ENCODE measurements around the gene NCOA1. TPM values are rescaled to one million over a fixed set of nuclear protein-coding genes. Genes with fewer than 3 reads are reported as not detected.
"Not testable (repeated sequence)": the region's sequence is repeated elsewhere in the genome, so short reads cannot be mapped to it uniquely, and the experiment has no call there.

NCOA1 gene
- total RNA-seq, 1 experiment from 2014 or later: 24.6 TPM

GRCh38 chr2:24482972-24483300 is 8.1 kb upstream of the NCOA1 start:
- Histone ChIP-seq H3K27me3 (ENCODE audit: control insufficient read depth, insufficient read depth, low read length) (no peaks in the 10 kb centered on the region; the same call in 1 of the 2 replicates), H3K9me3 (ENCODE audit: control insufficient read depth, insufficient read depth, low read depth, low read length) (no peaks in the 10 kb centered on the region), H3K4me3 (ENCODE audit: low read depth in 2 of 2, low read length in 2 of 2) (no peak overlapping the region), H3K27ac (ENCODE audit: low read length) (no peak overlapping the region), H3K36me3 (ENCODE audit: control insufficient read depth, insufficient read depth, low read length) (no peaks in the 10 kb centered on the region), H3K4me1 (ENCODE audit: control insufficient read depth, insufficient read depth, low read length) (no peaks in the 10 kb centered on the region)
- no TSS peak for BruUV-seq (replicated peaks)
- CTCF ChIA-PET: no interaction called here
- TF ChIP-seq SIN3A (IDR thresholded peaks at IDR 0.05; ENCODE audit: borderline replicate concordance, insufficient read depth, low read depth, low read length) (no peak), REST (IDR thresholded peaks at IDR 0.05; ENCODE audit: insufficient read depth in 1 of 2, low read depth in 2 of 2, low read length in 1 of 2) (no peak), CTCF (IDR thresholded peaks at IDR 0.05) (no peak), POLR2AphosphoS5 (IDR thresholded peaks at IDR 0.05; ENCODE audit: low read depth, low read length) (no peak), TCF7L2 (IDR thresholded peaks at IDR 0.05; ENCODE audit: low read depth, low read length) (no peak)
- DNase-seq (ENCODE audit: low read depth, low spot score) (no peak), ATAC-seq (no peak)
- POLR2A ChIA-PET: no interaction called here
- intact Hi-C loops (cut with micrococcal nuclease; ENCODE audit: unreplicated experiment) (no loop called here), in situ Hi-C loops (cut with HindIII; ENCODE audit: low pct_unique_long_range_greater_than_20kb, low sequenced_read_pairs) (no loop called here)

- H3K4me1 ChIP-seq (ENCODE audit: control insufficient read depth, insufficient read depth, low read length); DNase-seq (ENCODE audit: low read depth, low spot score); in situ Hi-C loops (cut with HindIII; ENCODE audit: low pct_unique_long_range_greater_than_20kb, low sequenced_read_pairs); POLR2A ChIA-PET; intact Hi-C loops (cut with micrococcal nuclease; ENCODE audit: unreplicated experiment); ATAC-seq; H3K27me3 ChIP-seq (ENCODE audit: control insufficient read depth, insufficient read depth, low read length); H3K36me3 ChIP-seq (ENCODE audit: control insufficient read depth, insufficient read depth, low read length); H3K27ac ChIP-seq (ENCODE audit: low read length); H3K4me3 ChIP-seq (ENCODE audit: low read depth in 2 of 2, low read length in 2 of 2); CTCF ChIA-PET; BruUV-seq (replicated peaks); H3K9me3 ChIP-seq (ENCODE audit: control insufficient read depth, insufficient read depth, low read depth, low read length): not testable (repeated sequence)
These were observed 6.4 kb upstream of the NCOA1 start for GRCh38 chr2:24484677-24485076.

GRCh38 chr2:24485197-24485596 is 5.9 kb upstream of the NCOA1 start:
- H3K4me1 ChIP-seq (ENCODE audit: control insufficient read depth, insufficient read depth, low read length): peaks cover 10% of the 10 kb centered on the region
- in situ Hi-C loops (cut with HindIII; ENCODE audit: low pct_unique_long_range_greater_than_20kb, low sequenced_read_pairs): no loop called here
- H3K27ac ChIP-seq (ENCODE audit: low read length): no peak overlapping the region
- CTCF ChIA-PET: no interaction called here
- no peaks in the 10 kb centered on the region for H3K36me3 ChIP-seq (ENCODE audit: control insufficient read depth, insufficient read depth, low read length)
- intact Hi-C loops (cut with micrococcal nuclease; ENCODE audit: unreplicated experiment): no loop called here
- no peaks in the 10 kb centered on the region for H3K27me3 ChIP-seq (ENCODE audit: control insufficient read depth, insufficient read depth, low read length)
- BruUV-seq (replicated peaks): no TSS peak
- ATAC-seq (no peak), DNase-seq (ENCODE audit: low read depth, low spot score) (no peak)
- no peak overlapping the region for H3K4me3 ChIP-seq (ENCODE audit: low read depth in 2 of 2, low read length in 2 of 2)
- no peaks in the 10 kb centered on the region for H3K9me3 ChIP-seq (ENCODE audit: control insufficient read depth, insufficient read depth, low read depth, low read length)
- no peak for TF ChIP-seq TCF7L2 (IDR thresholded peaks at IDR 0.05; ENCODE audit: low read depth, low read length)
- TF ChIP-seq POLR2AphosphoS5 (IDR thresholded peaks at IDR 0.05; ENCODE audit: low read depth, low read length): no peak
- no peak for TF ChIP-seq SIN3A (IDR thresholded peaks at IDR 0.05; ENCODE audit: borderline replicate concordance, insufficient read depth, low read depth, low read length)
- no peak for TF ChIP-seq CTCF (IDR thresholded peaks at IDR 0.05)
- POLR2A ChIA-PET: no interaction called here

All from Panc1 (cell line).